GM18511 (cell line): ENCODE data around the gene OR2T11.
"Not testable (repeated sequence)": the region's sequence is repeated elsewhere in the genome, so short reads cannot be mapped to it uniquely, and the experiment has no call there.

Experiments
- ATAC-seq: cut with Tn5 transposase; IDR thresholded peaks from one replicate; pipeline ENCODE4 v1.9.1; 2021; ENCODE audit warnings: mild to moderate bottlenecking, moderate library complexity; ENCODE audit not compliant: unreplicated experiment

OR2T11 gene

GRCh38 chr1:248634991-248635390 lies at the start of gene OR2T11:
Gene OR2T11, minus strand, starts transcription at chr1:248635091. Its CDS starts 7,963 bp downstream, at chr1:248627128.
- ATAC-seq, result not testable (repeated sequence)

GRCh38 chr1:248681651-248682050 lies 46.8 kb upstream of the OR2T11 start:
- no peak for ATAC-seq

- ATAC-seq, result no peak
These were observed 35.1 kb upstream of the OR2T11 start for GRCh38 chr1:248670003-248670402.

- peak; percentile 97 for ATAC-seq
These were observed 28.8 kb upstream of the OR2T11 start for GRCh38 chr1:248663453-248664328.

- peak; percentile 83 for ATAC-seq
These were observed 21.9 kb upstream of the OR2T11 start for GRCh38 chr1:248656797-248657196.

GRCh38 chr1:248655354-248655753 lies 20.5 kb upstream of the OR2T11 start, which contains the start of gene OR2T27:
Gene OR2T27, minus strand, starts transcription at chr1:248655528. Its CDS starts 4,644 bp downstream, at chr1:248650884.
- peak; percentile 48 for ATAC-seq

GRCh38 chr1:248648770-248649536 lies 14.1 kb upstream of the OR2T11 start:
- ATAC-seq, result not testable (repeated sequence)

GRCh38 chr1:248645178-248645577 lies 10.3 kb upstream of the OR2T11 start, which contains the start of gene OR2T35:
Gene OR2T35, minus strand, starts transcription at chr1:248645278. Its CDS starts 6,020 bp downstream, at chr1:248639258.
- ATAC-seq, result not testable (repeated sequence)

GRCh38 chr1:248642971-248643651 lies 8.2 kb upstream of the OR2T11 start:
- ATAC-seq, result peak; percentile 67

GRCh38 chr1:248641583-248641982 lies 6.7 kb upstream of the OR2T11 start:
- peak; percentile 4 for ATAC-seq

- ATAC-seq, result peak; percentile 55
These were observed 6.0 kb upstream of the OR2T11 start for GRCh38 chr1:248640906-248641305.

- peak; percentile 41 for ATAC-seq
These were observed 4.8 kb upstream of the OR2T11 start for GRCh38 chr1:248639652-248640051.

GRCh38 chr1:248636612-248637011 lies 1.7 kb upstream of the OR2T11 start:
- ATAC-seq, result not testable (repeated sequence)

- ATAC-seq, result no peak
These were observed 3.4 kb downstream of the OR2T11 start for GRCh38 chr1:248631354-248632008.

- ATAC-seq, result no peak
These were observed 4.3 kb downstream of the OR2T11 start for GRCh38 chr1:248630551-248630950.

- ATAC-seq, result peak; percentile 95
These were observed 6.7 kb downstream of the OR2T11 start for GRCh38 chr1:248627971-248628844.

- no peak for ATAC-seq
These were observed 8.9 kb downstream of the OR2T11 start for GRCh38 chr1:248625971-248626370.

- no peak for ATAC-seq
These were observed 9.7 kb downstream of the OR2T11 start for GRCh38 chr1:248625166-248625565.

- peak; percentile 94 for ATAC-seq
These were observed 12.3 kb downstream of the OR2T11 start for GRCh38 chr1:248622570-248623001.
